Activated T-cell treated with anti-CD3 and anti-CD28 coated beads, Interleukin-2, amount 50 U/mL, for 4 hours (primary cell): Measurements from ENCODE around the gene PDLIM5. TPM values are rescaled to one million over a fixed set of nuclear protein-coding genes. Genes with fewer than 3 reads are reported as not detected.

Experiments used
- ATAC-seq, 2 donors: fragments of 200-7000 bp; cut with Tn5 transposase; one replicate each; pipeline ENCODE4 v1.10.0; 2021
- DNase-seq: peaks from one replicate; pipeline ENCODE4 v3.0.0-alpha.2; 2020
- H3K27me3 Mint-ChIP-seq: one replicate; pipeline ENCODE4 v1.8.0; 2021; ENCODE audit warnings: low read depth, mixed read lengths
- H3K36me3 Mint-ChIP-seq: one replicate; pipeline ENCODE4 v1.8.0; 2022; ENCODE audit warnings: mixed read lengths; ENCODE audit not compliant: insufficient read depth
- H3K4me1 Mint-ChIP-seq: one replicate; pipeline ENCODE4 v1.8.0; 2021; ENCODE audit warnings: low read depth, mixed read lengths
- H3K4me3 Mint-ChIP-seq: one replicate; pipeline ENCODE4 v1.8.0; 2021; ENCODE audit warnings: mild to moderate bottlenecking, moderate library complexity, mixed read lengths
- H3K9me3 Mint-ChIP-seq: one replicate; pipeline ENCODE4 v1.8.0; 2021; ENCODE audit warnings: mixed read lengths
- total RNA-seq, 3 donors: library from RNA; stranded (reverse); gene quantifications; one replicate each; pipeline ENCODE4 v1.2.1, GENCODE V29; 2021

PDLIM5 gene
- total RNA-seq, 3 donors from 2014 or later, result 23.2 to 26.8 (median 25.7) TPM

GRCh38 chr4:94483895-94484294, 32.2 kb downstream of the PDLIM5 start:
- ATAC-seq, result no peak
- Mint-ChIP-seq H3K9me3 (no peaks in the 10 kb centered on the region), H3K36me3 (no peaks in the 10 kb centered on the region), H3K27me3 (no peaks in the 10 kb centered on the region), H3K4me3 (no peak overlapping the region), H3K4me1 (peaks cover 7% of the 10 kb centered on the region)
- no peak for DNase-seq

GRCh38 chr4:94484818-94485217, 33.1 kb downstream of the PDLIM5 start:
- Mint-ChIP-seq H3K9me3 (no peaks in the 10 kb centered on the region), H3K4me3 (no peak overlapping the region), H3K36me3 (no peaks in the 10 kb centered on the region), H3K4me1 (peaks cover 7% of the 10 kb centered on the region), H3K27me3 (no peaks in the 10 kb centered on the region)
- ATAC-seq, result no peak
- DNase-seq, result no peak

GRCh38 chr4:94486372-94486801, 34.6 kb downstream of the PDLIM5 start:
- Mint-ChIP-seq H3K36me3 (no peaks in the 10 kb centered on the region), H3K4me3 (no peak overlapping the region), H3K4me1 (peaks cover 7% of the 10 kb centered on the region), H3K27me3 (no peaks in the 10 kb centered on the region), H3K9me3 (no peaks in the 10 kb centered on the region)
- ATAC-seq, result no peak
- no peak for DNase-seq

GRCh38 chr4:94488670-94489069, 36.9 kb downstream of the PDLIM5 start:
- Mint-ChIP-seq H3K9me3 (no peaks in the 10 kb centered on the region), H3K4me1 (peaks cover 7% of the 10 kb centered on the region), H3K4me3 (no peak overlapping the region), H3K27me3 (no peaks in the 10 kb centered on the region), H3K36me3 (peaks cover 1% of the 10 kb centered on the region)
- no peak for ATAC-seq
- DNase-seq, result no peak

- H3K9me3 Mint-ChIP-seq, result no peaks in the 10 kb centered on the region
- ATAC-seq (no peak), DNase-seq (no peak)
- peaks cover 1% of the 10 kb centered on the region for H3K36me3 Mint-ChIP-seq
- H3K4me3 Mint-ChIP-seq, result no peak overlapping the region
- H3K4me1 Mint-ChIP-seq, result peaks cover 7% of the 10 kb centered on the region
- H3K27me3 Mint-ChIP-seq, result no peaks in the 10 kb centered on the region
Observed at GRCh38 chr4:94489098-94489497, 37.4 kb downstream of the PDLIM5 start.

- Mint-ChIP-seq H3K9me3 (no peaks in the 10 kb centered on the region), H3K36me3 (peaks cover 1% of the 10 kb centered on the region), H3K27me3 (no peaks in the 10 kb centered on the region), H3K4me3 (no peak overlapping the region), H3K4me1 (no peaks in the 10 kb centered on the region)
- DNase-seq (no peak), ATAC-seq (no peak)
Observed at GRCh38 chr4:94490437-94490836, 38.7 kb downstream of the PDLIM5 start.

GRCh38 chr4:94491322-94491721, 39.6 kb downstream of the PDLIM5 start:
- H3K36me3 Mint-ChIP-seq, result peaks cover 1% of the 10 kb centered on the region
- H3K4me3 Mint-ChIP-seq, result no peak overlapping the region
- no peaks in the 10 kb centered on the region for H3K4me1 Mint-ChIP-seq
- no peak for DNase-seq
- H3K9me3 Mint-ChIP-seq, result no peaks in the 10 kb centered on the region
- no peaks in the 10 kb centered on the region for H3K27me3 Mint-ChIP-seq
- no peak for ATAC-seq

GRCh38 chr4:94495408-94495807, 43.7 kb downstream of the PDLIM5 start:
- Mint-ChIP-seq H3K9me3 (no peaks in the 10 kb centered on the region), H3K4me1 (no peaks in the 10 kb centered on the region), H3K27me3 (no peaks in the 10 kb centered on the region), H3K4me3 (no peak overlapping the region), H3K36me3 (peaks cover 4% of the 10 kb centered on the region)
- ATAC-seq, result no peak
- no peak for DNase-seq

GRCh38 chr4:94497690-94498089, 45.9 kb downstream of the PDLIM5 start:
- H3K4me1 Mint-ChIP-seq, result no peaks in the 10 kb centered on the region
- H3K36me3 Mint-ChIP-seq, result peaks cover 2% of the 10 kb centered on the region
- no peak overlapping the region for H3K4me3 Mint-ChIP-seq

GRCh38 chr4:94498502-94498901, 46.8 kb downstream of the PDLIM5 start:
- ATAC-seq, result peak in 1 of 2 donors; percentile 25

More at GRCh38 chr4:94497690-94498089, 45.9 kb downstream of the PDLIM5 start:
- H3K9me3 Mint-ChIP-seq, result no peaks in the 10 kb centered on the region
- DNase-seq (no peak), ATAC-seq (no peak)
- H3K27me3 Mint-ChIP-seq, result no peaks in the 10 kb centered on the region

GRCh38 chr4:94500685-94501084, 48.9 kb downstream of the PDLIM5 start:
- H3K9me3 Mint-ChIP-seq, result no peaks in the 10 kb centered on the region

More at GRCh38 chr4:94498502-94498901, 46.8 kb downstream of the PDLIM5 start:
- Mint-ChIP-seq H3K4me3 (no peak overlapping the region), H3K4me1 (no peaks in the 10 kb centered on the region), H3K36me3 (peaks cover 2% of the 10 kb centered on the region), H3K27me3 (no peaks in the 10 kb centered on the region), H3K9me3 (no peaks in the 10 kb centered on the region)
- DNase-seq, result no peak

GRCh38 chr4:94504545-94504944, 52.8 kb downstream of the PDLIM5 start:
- Mint-ChIP-seq H3K36me3 (peaks cover 3% of the 10 kb centered on the region), H3K4me1 (peaks cover 10% of the 10 kb centered on the region), H3K4me3 (no peak overlapping the region), H3K9me3 (no peaks in the 10 kb centered on the region), H3K27me3 (no peaks in the 10 kb centered on the region)
- ATAC-seq (no peak), DNase-seq (no peak)

More at GRCh38 chr4:94500685-94501084, 48.9 kb downstream of the PDLIM5 start:
- peaks cover 2% of the 10 kb centered on the region for H3K36me3 Mint-ChIP-seq
- H3K4me1 Mint-ChIP-seq, result no peaks in the 10 kb centered on the region
- ATAC-seq, result no peak
- no peak overlapping the region for H3K4me3 Mint-ChIP-seq
- H3K27me3 Mint-ChIP-seq, result no peaks in the 10 kb centered on the region
- DNase-seq, result no peak

- Mint-ChIP-seq H3K27me3 (no peaks in the 10 kb centered on the region), H3K4me1 (peaks cover 10% of the 10 kb centered on the region), H3K4me3 (no peak overlapping the region), H3K9me3 (no peaks in the 10 kb centered on the region), H3K36me3 (peaks cover 6% of the 10 kb centered on the region)
- ATAC-seq, result no peak
- no peak for DNase-seq
Observed at GRCh38 chr4:94506822-94507221, 55.1 kb downstream of the PDLIM5 start.

- Mint-ChIP-seq H3K4me3 (no peak overlapping the region), H3K9me3 (no peaks in the 10 kb centered on the region), H3K4me1 (peaks cover 10% of the 10 kb centered on the region), H3K27me3 (no peaks in the 10 kb centered on the region), H3K36me3 (peaks cover 6% of the 10 kb centered on the region)
- ATAC-seq, result peak in 1 of 2 donors; percentile 46
- no peak for DNase-seq
Observed at GRCh38 chr4:94507281-94507680, 55.5 kb downstream of the PDLIM5 start.

- H3K4me1 Mint-ChIP-seq, result peaks cover 10% of the 10 kb centered on the region
Observed at GRCh38 chr4:94507708-94508107, 56.0 kb downstream of the PDLIM5 start.

GRCh38 chr4:94508296-94508695, 56.6 kb downstream of the PDLIM5 start:
- Mint-ChIP-seq H3K27me3 (no peaks in the 10 kb centered on the region), H3K4me3 (no peak overlapping the region), H3K36me3 (peaks cover 7% of the 10 kb centered on the region), H3K9me3 (no peaks in the 10 kb centered on the region), H3K4me1 (peaks cover 10% of the 10 kb centered on the region)
- ATAC-seq (no peak), DNase-seq (no peak)

More at GRCh38 chr4:94507708-94508107, 56.0 kb downstream of the PDLIM5 start:
- ATAC-seq (peak; percentile 93 to 96), DNase-seq (no peak)
- peaks cover 6% of the 10 kb centered on the region for H3K36me3 Mint-ChIP-seq
- no peaks in the 10 kb centered on the region for H3K9me3 Mint-ChIP-seq
- no peak overlapping the region for H3K4me3 Mint-ChIP-seq
- no peaks in the 10 kb centered on the region for H3K27me3 Mint-ChIP-seq
